Karpas-422 (cell line): Measurements from ENCODE around the gene DTWD1. TPM values are rescaled to one million over a fixed set of nuclear protein-coding genes. Genes with fewer than 3 reads are reported as not detected.
"Not testable (repeated sequence)": the region's sequence is repeated elsewhere in the genome, so short reads cannot be mapped to it uniquely, and the experiment has no call there.

ENCODE experiments used
- DNase-seq: peaks from one replicate; pipeline ENCODE4 v3.0.0-alpha.2; 2015
- H2AFZ ChIP-seq: fragments of 200-600 bp; sonication (generic); 2 replicates; pipeline ENCODE4 v1.6.1; 2014; ENCODE audit warnings: antibody characterized with exemption, low read length, mixed read lengths
- H3K27ac ChIP-seq: fragments of 200-600 bp; sonication (generic); 2 replicates; pipeline ENCODE4 v1.5.1; 2014; ENCODE audit warnings: mild to moderate bottlenecking, low read length, moderate library complexity
- H3K27me3 ChIP-seq: fragments of 200-600 bp; sonication (generic); 2 replicates; pipeline ENCODE4 v1.6.1; 2014; ENCODE audit warnings: low read length, mixed read lengths
- H3K36me3 ChIP-seq: fragments of 200-600 bp; sonication (generic); 2 replicates; pipeline ENCODE4 v1.6.1; 2014; ENCODE audit warnings: low read length, mixed read lengths; ENCODE audit not compliant: insufficient read depth
- H3K4me1 ChIP-seq: fragments of 200-600 bp; sonication (generic); 2 replicates; pipeline ENCODE4 v1.6.1; 2014; ENCODE audit warnings: mild to moderate bottlenecking, low read length, mixed read lengths
- H3K4me2 ChIP-seq: fragments of 200-600 bp; sonication (generic); 2 replicates; pipeline ENCODE4 v1.6.1; 2014; ENCODE audit warnings: low read length, low read depth, mild to moderate bottlenecking; ENCODE audit not compliant: poor library complexity, severe bottlenecking
- H3K4me3 ChIP-seq: fragments of 200-600 bp; sonication (generic); 2 replicates; pipeline ENCODE4 v1.5.1; 2014; ENCODE audit warnings: mild to moderate bottlenecking, antibody characterized with exemption, low read length, mixed read lengths
- H3K79me2 ChIP-seq: fragments of 200-600 bp; sonication (generic); 2 replicates; pipeline ENCODE4 v1.6.1; 2014; ENCODE audit warnings: mild to moderate bottlenecking, low read length, mixed read lengths
- H3K9ac ChIP-seq: fragments of 200-600 bp; sonication (generic); 2 replicates; pipeline ENCODE4 v1.6.0; 2014; ENCODE audit warnings: low read length
- H3K9me2 ChIP-seq: fragments of 200-600 bp; sonication (generic), shearing (Covaris generic); replicated peaks from 2 replicates; pipeline ENCODE4 v1.6.0; 2014; ENCODE audit warnings: mild to moderate bottlenecking, low read length, moderate library complexity; ENCODE audit not compliant: insufficient read depth
- H3K9me3 ChIP-seq: fragments of 300-700, 200-600 bp; sonication (generic); 2 replicates; pipeline ENCODE4 v1.6.1; 2014; ENCODE audit warnings: low read length, mixed read lengths
- H4K20me1 ChIP-seq: fragments of 200-600 bp; sonication (generic); 2 replicates; pipeline ENCODE4 v1.6.1; 2014; ENCODE audit warnings: mild to moderate bottlenecking, antibody characterized with exemption, low read length, low read depth; ENCODE audit not compliant: insufficient read depth
- total RNA-seq: library from RNA; depleted of rRNA; stranded (reverse); fragments of >200 nt; shearing (Covaris generic); gene quantifications from 2 replicates; pipeline ENCODE4 v1.2.3, GENCODE V29; 2014; ENCODE audit warnings: low replicate concordance

The DTWD1 gene
- total RNA-seq, 1 experiment from 2014 or later, result 29.8 TPM

DNA sequence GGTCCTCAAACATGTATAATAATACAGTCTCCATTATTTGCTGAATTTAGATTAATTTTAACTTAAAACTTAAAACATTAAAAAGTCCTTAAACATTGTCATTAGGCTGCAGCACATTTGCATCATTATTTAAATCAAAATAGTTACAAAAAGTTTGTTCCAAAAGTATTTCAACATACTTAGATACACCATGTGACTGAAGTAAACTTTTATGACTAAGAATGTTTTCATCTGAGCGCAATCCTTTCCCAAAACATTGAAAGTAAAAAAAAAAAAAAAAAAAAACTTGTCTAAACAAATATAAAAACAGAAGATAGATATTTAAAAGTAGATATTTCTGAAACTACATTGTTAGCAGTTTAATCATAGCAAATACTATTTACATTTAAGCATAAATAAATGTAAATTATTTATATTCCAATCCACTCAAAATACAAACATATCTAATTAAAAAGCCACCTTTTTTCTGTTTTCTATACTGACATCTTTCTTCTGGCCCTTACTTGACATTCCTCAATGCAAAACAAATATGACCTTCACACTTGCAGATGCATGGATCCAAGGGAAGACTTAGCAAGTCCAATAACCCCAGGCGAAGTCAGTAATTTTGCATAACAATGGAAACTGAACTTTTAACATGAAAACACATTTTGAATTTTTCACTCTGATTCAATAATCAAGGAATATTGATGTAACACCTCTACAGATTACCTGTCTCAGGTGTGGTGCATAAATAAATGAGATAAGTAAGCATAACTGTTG lies 10.5 kb upstream of the DTWD1 start:
- no peak overlapping the region for H2AFZ ChIP-seq
- H3K27me3 ChIP-seq, result no peaks in the 10 kb centered on the region
- no peaks in the 10 kb centered on the region for H3K79me2 ChIP-seq
- H3K36me3 ChIP-seq, result no peaks in the 10 kb centered on the region
- no peak for DNase-seq
- no peak overlapping the region for H3K27ac ChIP-seq
- H3K4me3 ChIP-seq, result no peak overlapping the region
- no peaks in the 10 kb centered on the region for H3K9me2 ChIP-seq
- no peaks in the 10 kb centered on the region for H4K20me1 ChIP-seq
- no peak overlapping the region for H3K4me2 ChIP-seq
- H3K9me3 ChIP-seq, result peaks cover under 1% of the 10 kb centered on the region; the same call in 1 of the 2 replicates
- H3K9ac ChIP-seq, result no peak overlapping the region
- H3K4me1 ChIP-seq, result no peaks in the 10 kb centered on the region

DNA sequence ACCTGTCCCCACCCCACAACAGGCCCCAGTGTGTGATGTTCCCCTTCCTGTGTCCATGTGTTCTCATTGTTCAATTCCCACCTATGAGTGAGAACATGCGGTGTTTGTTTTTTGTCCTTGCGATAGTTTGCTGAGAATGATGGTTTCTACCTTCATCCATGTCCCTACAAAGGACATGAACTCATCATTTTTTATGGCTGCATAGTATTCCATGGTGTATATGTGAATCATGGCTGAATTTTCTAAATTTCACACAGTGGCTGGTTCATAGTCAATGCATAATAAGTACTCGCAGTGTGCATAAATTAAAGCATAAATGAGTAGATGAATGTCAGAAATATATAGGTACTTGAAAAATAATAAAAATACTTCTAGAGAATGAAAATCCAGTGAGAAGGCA lies 8.6 kb upstream of the DTWD1 start:
- not testable (repeated sequence) for H4K20me1 ChIP-seq, H3K9me2 ChIP-seq, H3K9me3 ChIP-seq, DNase-seq, H3K4me1 ChIP-seq, H3K36me3 ChIP-seq, H3K4me3 ChIP-seq, H2AFZ ChIP-seq, H3K4me2 ChIP-seq, H3K27me3 ChIP-seq, H3K79me2 ChIP-seq, H3K9ac ChIP-seq, H3K27ac ChIP-seq

DNA sequence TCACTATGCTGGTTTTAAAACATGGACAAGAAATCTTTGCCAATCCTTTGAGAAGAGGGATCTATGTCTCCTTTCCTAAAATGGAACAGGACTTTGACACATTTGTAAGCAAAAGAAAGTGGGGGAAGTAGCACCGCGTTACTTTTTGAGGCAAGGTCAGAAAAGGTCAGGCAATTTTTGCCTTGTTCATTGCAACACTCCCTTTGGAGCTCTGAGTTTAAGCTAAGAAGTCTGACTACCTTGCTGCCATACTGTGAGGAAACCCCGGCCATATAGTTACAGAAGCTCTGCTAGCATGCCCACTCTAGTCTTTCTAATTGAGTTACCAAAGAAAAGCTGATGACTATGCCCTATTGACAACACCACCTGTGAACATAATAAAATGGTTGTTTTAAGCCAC lies 1.6 kb upstream of the DTWD1 start:
- peaks cover 33% of the 10 kb centered on the region for H3K79me2 ChIP-seq
- H3K9me2 ChIP-seq, result no peaks in the 10 kb centered on the region
- H4K20me1 ChIP-seq, result no peaks in the 10 kb centered on the region
- H3K36me3 ChIP-seq, result peaks cover 18% of the 10 kb centered on the region
- 0 out of 2 replicates have a peak, but pooled peaks cover 5% of the 10 kb centered on the region for H3K9me3 ChIP-seq
- H2AFZ ChIP-seq, result no peak overlapping the region
- no peak overlapping the region for H3K9ac ChIP-seq
- H3K4me3 ChIP-seq, result no peak overlapping the region
- peaks cover 20% of the 10 kb centered on the region for H3K4me1 ChIP-seq
- H3K27me3 ChIP-seq, result no peaks in the 10 kb centered on the region
- no peak for DNase-seq
- H3K27ac ChIP-seq, result no peak overlapping the region
- peak overlapping the region; percentile 80 for H3K4me2 ChIP-seq

DNA sequence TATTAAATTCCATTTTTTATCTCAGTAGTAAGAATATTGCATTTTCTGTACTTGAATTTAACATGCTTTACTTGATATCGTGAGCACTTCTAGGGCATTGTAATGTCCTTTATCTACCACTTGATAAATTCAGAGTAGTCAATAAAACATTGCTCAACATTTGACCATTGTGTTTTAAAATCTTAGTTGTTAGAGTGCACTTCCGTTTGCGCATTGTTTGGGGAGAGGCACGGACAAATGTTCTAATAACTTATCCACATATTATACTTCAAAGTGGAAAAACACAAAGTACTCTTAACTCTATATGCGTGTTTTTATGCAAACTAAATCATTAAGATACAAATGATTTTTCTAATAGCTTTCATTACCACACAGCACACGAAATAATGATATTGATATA lies 649 bp upstream of the DTWD1 start:
- H3K9me2 ChIP-seq, result no peaks in the 10 kb centered on the region
- no peaks in the 10 kb centered on the region for H3K27me3 ChIP-seq
- peak overlapping the region; percentile 72 for H3K9ac ChIP-seq
- peak; percentile 55 for DNase-seq
- H3K79me2 ChIP-seq, result peaks cover 42% of the 10 kb centered on the region
- H4K20me1 ChIP-seq, result no peaks in the 10 kb centered on the region
- peak overlapping the region; percentile 80 for H3K4me2 ChIP-seq
- peak overlapping the region; percentile 84 for H2AFZ ChIP-seq
- peaks cover 20% of the 10 kb centered on the region for H3K4me1 ChIP-seq
- H3K36me3 ChIP-seq, result peaks cover 26% of the 10 kb centered on the region
- H3K27ac ChIP-seq, result peak overlapping the region; percentile 29; the same call in 1 of the 2 replicates
- H3K9me3 ChIP-seq, result 0 out of 2 replicates have a peak, but pooled peaks cover 7% of the 10 kb centered on the region
- peak overlapping the region; percentile 76 for H3K4me3 ChIP-seq

DNA sequence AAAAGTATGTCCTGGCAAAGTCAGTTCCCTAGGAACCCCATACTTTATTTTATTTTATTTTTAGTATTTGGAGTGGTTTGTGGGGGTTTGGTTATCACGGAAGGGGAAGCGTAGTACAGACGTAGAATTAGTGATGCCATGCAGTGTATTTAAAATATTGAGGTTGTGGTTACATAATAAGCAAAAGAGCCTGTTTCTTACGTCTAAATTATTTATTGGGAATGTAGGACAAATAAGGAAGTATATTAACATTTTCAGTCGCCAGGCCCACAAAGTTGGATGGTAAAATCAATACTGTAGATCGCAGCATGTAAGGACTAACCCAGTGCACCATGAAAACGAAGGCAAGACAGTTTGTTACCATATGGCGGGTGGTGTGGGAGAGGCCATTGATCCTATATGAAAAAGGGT lies 558 bp downstream of the DTWD1 start:
- 0 out of 2 replicates have a peak overlapping the region, but pooled peaks have one; percentile 15 for H2AFZ ChIP-seq
- peaks cover 7% of the 10 kb centered on the region; the same call in 1 of the 2 replicates for H3K9me3 ChIP-seq
- no peaks in the 10 kb centered on the region for H4K20me1 ChIP-seq
- peak overlapping the region; percentile 63 for H3K27ac ChIP-seq
- H3K4me1 ChIP-seq, result peaks cover 20% of the 10 kb centered on the region
- H3K27me3 ChIP-seq, result no peaks in the 10 kb centered on the region
- peak overlapping the region; percentile 82 for H3K9ac ChIP-seq
- H3K36me3 ChIP-seq, result peaks cover 38% of the 10 kb centered on the region
- no peaks in the 10 kb centered on the region for H3K9me2 ChIP-seq
- DNase-seq, result peak; percentile 67
- H3K79me2 ChIP-seq, result peaks cover 54% of the 10 kb centered on the region
- H3K4me3 ChIP-seq, result peak overlapping the region; percentile 76
- peak overlapping the region; percentile 80 for H3K4me2 ChIP-seq

DNA sequence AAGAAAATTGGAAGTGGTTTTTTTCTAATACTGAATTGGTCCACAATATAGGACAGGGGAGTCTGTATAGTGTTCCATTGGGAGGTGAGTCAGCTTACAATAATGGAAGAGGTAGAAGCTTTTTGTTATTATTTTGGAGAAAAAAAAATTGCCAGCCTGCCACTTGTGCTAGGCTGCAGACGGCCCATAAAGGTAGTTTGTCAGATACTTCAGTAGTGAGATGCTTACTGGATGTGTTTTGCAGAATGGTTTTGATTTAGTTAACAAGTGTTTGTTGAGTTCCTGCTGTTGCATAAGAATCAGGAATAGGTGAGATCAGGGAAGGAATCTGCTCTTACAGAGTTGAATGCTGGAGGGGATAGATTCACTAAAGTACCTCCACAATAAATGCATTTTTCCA lies 1.0 kb downstream of the DTWD1 start:
- H2AFZ ChIP-seq, result 0 out of 2 replicates have a peak overlapping the region, but pooled peaks have one; percentile 15
- DNase-seq, result peak; percentile 48

DNA sequence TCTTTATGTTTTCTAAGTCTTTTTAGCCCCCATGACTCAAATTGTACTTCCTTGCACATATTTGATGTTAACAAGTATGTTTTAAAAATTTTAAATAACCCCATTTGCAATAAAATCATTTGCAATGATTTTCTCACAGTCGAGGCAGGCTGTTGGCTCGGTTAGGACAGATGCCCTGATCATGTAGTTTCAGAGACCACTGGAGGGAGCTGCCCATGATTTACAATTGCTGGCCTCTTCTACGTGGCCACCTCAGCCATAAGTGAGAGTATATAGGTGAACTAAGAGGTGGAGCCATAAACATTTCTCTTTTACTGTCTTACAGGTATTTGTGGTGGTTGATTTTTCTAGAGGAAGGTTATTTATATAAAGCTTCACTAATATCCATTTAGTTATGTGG lies 1.7 kb downstream of the DTWD1 start:
- no peaks in the 10 kb centered on the region for H4K20me1 ChIP-seq
- peaks cover 20% of the 10 kb centered on the region for H3K4me1 ChIP-seq
- peaks cover 48% of the 10 kb centered on the region for H3K36me3 ChIP-seq
- peaks cover 64% of the 10 kb centered on the region for H3K79me2 ChIP-seq
- DNase-seq, result no peak
- H3K9ac ChIP-seq, result no peak overlapping the region; the same call in 1 of the 2 replicates
- H3K9me3 ChIP-seq, result peaks cover 7% of the 10 kb centered on the region; the same call in 1 of the 2 replicates
- H3K9me2 ChIP-seq, result no peaks in the 10 kb centered on the region
- peak overlapping the region; percentile 80 for H3K4me2 ChIP-seq
- H3K27me3 ChIP-seq, result no peaks in the 10 kb centered on the region
- peak overlapping the region; percentile 76 for H3K4me3 ChIP-seq
- no peak overlapping the region for H2AFZ ChIP-seq
- no peak overlapping the region for H3K27ac ChIP-seq

More for the DNA sequence above, 1.0 kb downstream of the DTWD1 start:
- no peaks in the 10 kb centered on the region for H3K9me2 ChIP-seq
- peaks cover 58% of the 10 kb centered on the region for H3K79me2 ChIP-seq
- H3K27me3 ChIP-seq, result no peaks in the 10 kb centered on the region
- H4K20me1 ChIP-seq, result no peaks in the 10 kb centered on the region
- H3K36me3 ChIP-seq, result peaks cover 42% of the 10 kb centered on the region
- H3K4me1 ChIP-seq, result peaks cover 20% of the 10 kb centered on the region
- peak overlapping the region; percentile 80 for H3K4me2 ChIP-seq
- H3K4me3 ChIP-seq, result peak overlapping the region; percentile 76
- H3K27ac ChIP-seq, result peak overlapping the region; percentile 63; the same call in 1 of the 2 replicates
- H3K9me3 ChIP-seq, result peaks cover 7% of the 10 kb centered on the region; the same call in 1 of the 2 replicates
- H3K9ac ChIP-seq, result peak overlapping the region; percentile 82

DNA sequence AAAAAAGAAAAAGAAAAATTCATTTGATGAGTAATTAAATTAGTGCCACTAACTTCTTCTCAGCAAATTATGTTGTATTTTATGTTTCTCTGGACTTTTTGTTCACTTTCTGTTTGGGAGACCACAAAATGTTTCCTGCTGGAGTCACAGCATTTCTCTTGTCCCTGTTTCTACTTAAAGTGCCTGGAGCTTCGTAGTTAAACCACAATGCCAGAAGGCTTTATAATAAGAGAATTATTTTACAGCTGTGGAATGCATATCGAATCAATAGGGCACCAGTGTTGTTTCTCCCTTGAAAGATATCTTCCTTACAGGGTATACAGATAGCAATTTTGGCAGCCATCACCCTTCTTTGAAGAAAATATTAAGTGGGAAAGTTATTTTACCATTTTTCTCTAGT lies 3.2 kb downstream of the DTWD1 start:
- peaks cover 65% of the 10 kb centered on the region for H3K79me2 ChIP-seq

More for the DNA sequence above, 3.2 kb downstream of the DTWD1 start:
- H3K9me2 ChIP-seq, result no peaks in the 10 kb centered on the region
- H3K4me1 ChIP-seq, result peaks cover 20% of the 10 kb centered on the region
- H3K36me3 ChIP-seq, result peaks cover 52% of the 10 kb centered on the region
- no peak overlapping the region for H2AFZ ChIP-seq
- no peak overlapping the region for H3K9ac ChIP-seq
- H3K27ac ChIP-seq, result no peak overlapping the region
- no peak overlapping the region for H3K4me3 ChIP-seq
- no peaks in the 10 kb centered on the region for H3K27me3 ChIP-seq
- H3K9me3 ChIP-seq, result peaks cover 7% of the 10 kb centered on the region; the same call in 1 of the 2 replicates
- DNase-seq, result no peak
- no peaks in the 10 kb centered on the region for H4K20me1 ChIP-seq
- no peak overlapping the region for H3K4me2 ChIP-seq
